OCI-LY1 (cell line): ENCODE data around the gene MYO3B.

Experiments
- H2AFZ ChIP-seq: fragments of 200-600 bp; sonication (generic), shearing (Covaris generic); 2 replicates; pipeline ENCODE4 v1.6.0; 2014; ENCODE audit warnings: antibody characterized with exemption, mild to moderate bottlenecking, low read length
- H3F3A ChIP-seq: fragments of 200-600 bp; sonication (generic), shearing (Covaris generic); 2 replicates; pipeline ENCODE4 v1.6.0; 2014; ENCODE audit warnings: mild to moderate bottlenecking, antibody characterized with exemption, low read length, moderate library complexity; ENCODE audit not compliant: insufficient read depth
- H3K27ac ChIP-seq: fragments of 200-600 bp; sonication (generic); 2 replicates; pipeline ENCODE4 v1.5.1; 2014; ENCODE audit warnings: low read length, mixed run types, mild to moderate bottlenecking, low read depth; ENCODE audit not compliant: poor library complexity, severe bottlenecking
- H3K27me3 ChIP-seq: fragments of 200-600 bp; sonication (generic); 2 replicates; pipeline ENCODE4 v1.6.0; 2014; ENCODE audit warnings: antibody characterized with exemption, mild to moderate bottlenecking, low read length, moderate library complexity; ENCODE audit not compliant: insufficient read depth
- H3K36me3 ChIP-seq: fragments of 200-600 bp; sonication (generic); 2 replicates; pipeline ENCODE4 v1.6.1; 2014; ENCODE audit warnings: mild to moderate bottlenecking, antibody characterized with exemption, low read length, moderate library complexity, mixed read lengths; ENCODE audit not compliant: insufficient read depth
- H3K4me1 ChIP-seq: fragments of 200-600 bp; sonication (generic); 2 replicates; pipeline ENCODE4 v1.5.1; 2014; ENCODE audit warnings: mild to moderate bottlenecking, low read length, moderate library complexity; ENCODE audit not compliant: insufficient read depth, severe bottlenecking
- H3K4me2 ChIP-seq: fragments of 200-600 bp; sonication (generic), shearing (Covaris generic); 2 replicates; pipeline ENCODE4 v1.6.1; 2014; ENCODE audit warnings: low read length
- H3K4me3 ChIP-seq: fragments of 200-600 bp; sonication (generic); 2 replicates; pipeline ENCODE4 v1.5.1; 2014; ENCODE audit warnings: low read length, low read depth, mild to moderate bottlenecking, mixed read lengths; ENCODE audit not compliant: poor library complexity, severe bottlenecking
- H3K79me2 ChIP-seq: fragments of 200-600 bp; shearing (Covaris generic); 2 replicates; pipeline ENCODE4 v1.6.1; 2016; ENCODE audit warnings: mixed run types, low read length, mixed read lengths; ENCODE audit not compliant: insufficient read depth
- H3K9ac ChIP-seq: fragments of 200-600 bp; sonication (generic), shearing (Covaris generic); 2 replicates; pipeline ENCODE4 v1.6.1; 2014; ENCODE audit warnings: mild to moderate bottlenecking, low read length, mixed read lengths
- H3K9me2 ChIP-seq: fragments of 200-600 bp; sonication (generic), shearing (Covaris generic); 2 replicates; pipeline ENCODE4 v1.6.1; 2014; ENCODE audit warnings: low read depth, mild to moderate bottlenecking, low read length, mixed read lengths
- H3K9me3 ChIP-seq: fragments of 200-600 bp; shearing (Covaris generic); 2 replicates; pipeline ENCODE4 v1.6.1; 2014; ENCODE audit warnings: low read length, mixed read lengths
- H4K20me1 ChIP-seq: fragments of 200-600 bp; sonication (generic), shearing (Covaris generic); 2 replicates; pipeline ENCODE4 v1.6.0; 2016; ENCODE audit warnings: mild to moderate bottlenecking, low read length; ENCODE audit not compliant: insufficient read depth
- CTCF ChIP-seq: fragments of 200-600 bp; sonication (generic), shearing (Covaris generic); IDR thresholded peaks from 2 replicates; pipeline ENCODE4 v1.5.1; 2017; ENCODE audit warnings: mild to moderate bottlenecking, antibody characterized with exemption, low read length, moderate library complexity, mixed read lengths
- EZH2 ChIP-seq: fragments of 200-600 bp; sonication (generic), shearing (Covaris generic); IDR thresholded peaks from 2 replicates; pipeline ENCODE4 v1.8.0; 2017; ENCODE audit warnings: borderline replicate concordance, mixed run types, mild to moderate bottlenecking, antibody characterized with exemption, low read length, moderate library complexity, mixed read lengths

The MYO3B gene

DNA sequence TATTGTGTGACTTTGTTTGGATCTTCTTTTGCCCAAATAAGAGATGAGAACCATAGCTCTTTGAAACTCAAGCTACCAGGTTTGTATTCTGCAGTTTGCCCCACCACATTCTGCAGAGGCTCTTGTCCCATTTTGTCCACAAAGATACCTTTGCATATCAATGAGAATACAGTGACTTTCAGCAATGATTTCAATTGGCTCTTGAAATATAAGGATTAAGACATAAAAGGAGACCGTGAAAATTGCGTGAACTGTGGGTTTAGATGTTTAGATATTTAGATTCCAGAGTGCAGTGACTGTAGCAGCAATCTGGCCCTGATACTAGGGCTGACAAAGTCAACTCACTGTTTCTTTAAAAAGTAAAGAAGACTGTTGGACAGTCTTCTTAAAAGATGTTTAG, 390.6 kb downstream of the MYO3B start:
- no peak overlapping the region for H3K4me3 ChIP-seq
- H3K4me1 ChIP-seq, result no peaks in the 10 kb centered on the region
- no peak overlapping the region for H2AFZ ChIP-seq
- H3K79me2 ChIP-seq, result no peaks in the 10 kb centered on the region
- no peaks in the 10 kb centered on the region for H3K36me3 ChIP-seq
- no peaks in the 10 kb centered on the region for H3F3A ChIP-seq
- no peaks in the 10 kb centered on the region for H4K20me1 ChIP-seq
- no peak overlapping the region for H3K9ac ChIP-seq
- H3K27ac ChIP-seq, result no peak overlapping the region
- no peak for TF ChIP-seq EZH2
- no peak for TF ChIP-seq CTCF
- H3K4me2 ChIP-seq, result no peak overlapping the region
- H3K9me3 ChIP-seq, result no peaks in the 10 kb centered on the region
- H3K27me3 ChIP-seq, result no peaks in the 10 kb centered on the region
- no peaks in the 10 kb centered on the region for H3K9me2 ChIP-seq

DNA sequence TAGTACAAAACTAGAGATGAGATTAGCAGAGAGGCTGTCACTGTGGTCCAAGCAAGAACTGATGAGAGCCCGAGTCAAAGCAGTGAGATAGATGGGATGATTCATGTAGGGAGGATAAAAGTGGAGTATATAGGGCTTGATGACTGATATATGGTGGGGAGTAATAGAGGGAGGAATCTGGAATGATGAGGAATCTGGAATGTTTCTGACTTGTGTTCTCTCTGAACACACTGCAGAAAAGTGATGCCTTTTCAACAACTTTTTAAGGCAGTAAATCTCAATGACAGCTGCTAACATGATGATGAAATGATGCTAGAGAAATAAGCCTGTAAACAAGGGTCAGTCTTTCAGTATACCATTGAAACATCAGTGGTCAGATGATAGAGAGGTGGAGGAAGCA, 393.7 kb downstream of the MYO3B start:
- no peak for TF ChIP-seq CTCF
- no peak for TF ChIP-seq EZH2
- no peaks in the 10 kb centered on the region for H3K4me1 ChIP-seq

DNA sequence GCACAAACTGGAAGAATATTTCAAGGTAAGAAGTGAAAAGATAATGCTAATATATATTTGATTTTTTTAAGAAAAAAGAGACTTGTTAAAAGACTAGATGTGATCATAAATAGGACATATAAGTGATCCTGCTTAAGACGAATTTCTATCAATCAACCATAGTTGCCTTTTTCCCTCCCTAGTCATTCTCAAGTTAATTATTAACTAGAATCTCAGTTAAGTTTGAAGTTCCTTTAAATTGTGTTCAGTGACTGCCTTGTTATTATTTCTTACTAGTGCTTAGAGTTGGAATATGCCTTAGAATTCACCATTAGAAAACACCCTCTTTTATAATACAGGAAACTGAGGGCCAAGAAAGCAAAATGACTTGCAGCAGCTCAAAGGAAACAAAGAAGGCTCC, 395.7 kb downstream of the MYO3B start:
- Histone ChIP-seq H3K36me3 (no peaks in the 10 kb centered on the region), H3K4me3 (no peak overlapping the region), H2AFZ (no peak overlapping the region), H3K27ac (no peak overlapping the region), H3K4me1 (no peaks in the 10 kb centered on the region), H3K79me2 (no peaks in the 10 kb centered on the region), H3K9ac (no peak overlapping the region), H3F3A (no peaks in the 10 kb centered on the region), H3K9me3 (no peaks in the 10 kb centered on the region), H4K20me1 (no peaks in the 10 kb centered on the region), H3K27me3 (no peaks in the 10 kb centered on the region), H3K9me2 (no peaks in the 10 kb centered on the region; the same call in 1 of the 2 replicates), H3K4me2 (no peak overlapping the region)
- TF ChIP-seq EZH2 (no peak), CTCF (no peak)

More for the DNA sequence above, 393.7 kb downstream of the MYO3B start:
- H3F3A ChIP-seq, result no peaks in the 10 kb centered on the region
- no peak overlapping the region for H3K4me2 ChIP-seq
- no peaks in the 10 kb centered on the region for H3K9me3 ChIP-seq
- H3K36me3 ChIP-seq, result no peaks in the 10 kb centered on the region
- no peak overlapping the region for H3K9ac ChIP-seq
- no peaks in the 10 kb centered on the region for H3K79me2 ChIP-seq
- H3K4me3 ChIP-seq, result no peak overlapping the region
- no peak overlapping the region for H3K27ac ChIP-seq
- H4K20me1 ChIP-seq, result no peaks in the 10 kb centered on the region
- H3K27me3 ChIP-seq, result no peaks in the 10 kb centered on the region
- no peaks in the 10 kb centered on the region; the same call in 1 of the 2 replicates for H3K9me2 ChIP-seq
- no peak overlapping the region for H2AFZ ChIP-seq
